ENCODE data around the gene MTA2. TPM values are rescaled to one million over a fixed set of nuclear protein-coding genes. Genes with fewer than 3 reads are reported as not detected.

MTA2 gene
- total and polyA plus RNA-seq, 2 of the 8 experiments (the other 6 are each of a cell fraction or from before 2014, with no cell fraction given): 25.7 to 114 TPM

- no peak overlapping the region for H3K18ac ChIP-seq (ENCODE audit: extremely low read depth, low read length)
- peak overlapping the region in 1 of 4 experiments; percentile 81; a peak in 1 of 7 replicates for H3K9ac ChIP-seq (replicated peaks in 1 of 4; ENCODE audit: extremely low read depth in 1 of 4, low read depth in 3 of 4, low read length in 3 of 4)
- H2BK5ac ChIP-seq (ENCODE audit: low read depth, low read length): 0 out of 2 replicates have a peak overlapping the region, but pooled peaks have one; percentile 35
- no peak overlapping the region for H2AK5ac ChIP-seq (ENCODE audit: low read depth, low read length)
- H4K5ac ChIP-seq (ENCODE audit: insufficient read length, low read depth, low read length): no peak overlapping the region
- peaks cover 0 to 34% of the 10 kb centered on the region in 2 experiments for H3K79me2 ChIP-seq (ENCODE audit: control insufficient read depth in 1 of 2, insufficient read depth in 2 of 2, low read length in 2 of 2)
- POLR2A ChIA-PET (ENCODE audit: partially characterized antibody): interaction anchor here (0.6 to 20.7 kb wide), 15 partner anchors 13 to 231 kb away, joined by 3 to 336 read pairs (median 9); partner anchors contain the start of genes B3GAT3, BSCL2, C11orf98 and CSKMT
- no peak overlapping the region for H2BK12ac ChIP-seq (ENCODE audit: low read depth, low read length)
- no peak overlapping the region for H3K14ac ChIP-seq (ENCODE audit: insufficient read length)
- H2BK120ac ChIP-seq (replicated peaks; ENCODE audit: low read depth, low read length): no peak overlapping the region
- H2BK15ac ChIP-seq (ENCODE audit: low read length): no peak overlapping the region
- no peak overlapping the region for H3K23ac ChIP-seq (ENCODE audit: insufficient read length)
- H3K23me2 ChIP-seq (ENCODE audit: low read depth, low read length): peaks cover 13% of the 10 kb centered on the region
- peaks cover 0 to 16% of the 10 kb centered on the region in 2 experiments for H4K20me1 ChIP-seq (replicated peaks in 1 of 2; ENCODE audit: control insufficient read depth in 1 of 2, insufficient read depth in 2 of 2, low read length in 2 of 2)
- 0 out of 2 replicates have a peak, but pooled peaks cover 4% of the 10 kb centered on the region for H3K79me1 ChIP-seq (ENCODE audit: low read depth, low read length)
- peak overlapping the region; percentile 50 to 93 (median 84); a peak in 5 of 8 replicates for H3K4me3 ChIP-seq (ENCODE audit: extremely low read depth in 1 of 4, insufficient read depth in 2 of 4, low read depth in 3 of 4, low read length in 4 of 4)
- no peak overlapping the region for H3K56ac ChIP-seq (replicated peaks; ENCODE audit: insufficient read length, low read depth, low read length)
- CTCF ChIA-PET (ENCODE audit: partially characterized antibody): interaction anchor here (0.7 to 1.9 kb wide), 9 partner anchors 11 to 180 kb away, joined by 3 to 11 read pairs (median 4); partner anchors contain the start of gene EML3
- DNase-seq (ENCODE audit: low read depth in 1 of 2, low spot score in 2 of 2) (no peak), FAIRE-seq (no peak)
- WGBS, 2 experiments (ENCODE audit: extremely low coverage in 1 of 2, insufficient coverage in 1 of 2, insufficient read length in 1 of 2, insufficient replicate concordance in 2 of 2, low coverage in 1 of 2, low lambda C conversion rate in 2 of 2, missing lambda C conversion rate in 1 of 2): 91% methylated on average over 17 of the region's 17 CpGs; no CpG with 5 or more reads in 1 of the 2 experiments
- H3K27ac ChIP-seq (ENCODE audit: low read depth, low read length): no peak overlapping the region
- peak overlapping the region; percentile 79 to 85 for H3K4me2 ChIP-seq (ENCODE audit: insufficient read depth in 1 of 2, low read depth in 2 of 2, low read length in 2 of 2)
- H2AFZ ChIP-seq (ENCODE audit: low read length): no peak overlapping the region
- H3K36me3 ChIP-seq (ENCODE audit: control insufficient read depth in 2 of 4, insufficient read depth in 4 of 4, low read length in 3 of 4): peaks cover 23 to 41% (median 35%) of the 10 kb centered on the region in 4 experiments
- H4K91ac ChIP-seq (replicated peaks; ENCODE audit: insufficient read length, low read length): no peak overlapping the region
- no peak overlapping the region for H3K4ac ChIP-seq (replicated peaks; ENCODE audit: insufficient read length, low read depth, low read length)
- no peaks in the 10 kb centered on the region for H3K9me3 ChIP-seq (ENCODE audit: insufficient read depth in 2 of 2, low read depth in 1 of 2, low read length in 1 of 2)
- H3K4me1 ChIP-seq (replicated peaks in 1 of 4; ENCODE audit: control insufficient read depth in 3 of 4, insufficient read depth in 4 of 4, low read length in 3 of 4): peaks cover 0 to 11% (median 7%) of the 10 kb centered on the region in 4 experiments; a peak in 4 of 7 replicates
- no peak overlapping the region for H2BK20ac ChIP-seq (ENCODE audit: low read length)
- no peaks in the 10 kb centered on the region for H3K27me3 ChIP-seq (replicated peaks in 1 of 4; ENCODE audit: control insufficient read depth in 3 of 4, extremely low read depth in 1 of 4, insufficient read depth in 3 of 4, low read length in 3 of 4)
- peak overlapping the region; percentile 87 for H4K8ac ChIP-seq (ENCODE audit: extremely low read depth, insufficient read depth, low read length)
- TF ChIP-seq JUN (IDR thresholded peaks at IDR 0.05; ENCODE audit: low read depth, low read length): no peak
- TF ChIP-seq EZH2 (IDR thresholded peaks at IDR 0.05; ENCODE audit: low read depth, low read length, severe bottlenecking): no peak
- no peak for TF ChIP-seq TAF1 (IDR thresholded peaks at IDR 0.05; ENCODE audit: low read depth, low read length)
- TF ChIP-seq BCL11A (IDR thresholded peaks at IDR 0.05; ENCODE audit: low read depth in 2 of 2, low read length in 2 of 2): no peak
- TF ChIP-seq KDM4A (IDR thresholded peaks at IDR 0.05; ENCODE audit: low read depth, low read length, severe bottlenecking): no peak
- TF ChIP-seq SRF (IDR thresholded peaks at IDR 0.05; ENCODE audit: low read depth, low read length): no peak
- TF ChIP-seq SIN3A (conservative IDR thresholded peaks at IDR 0.05 in 1 of 2, IDR thresholded peaks at IDR 0.05 in 1 of 2; ENCODE audit: low read depth in 1 of 2, low read length in 2 of 2): no peak
- TF ChIP-seq TEAD4 (IDR thresholded peaks at IDR 0.05; ENCODE audit: low read depth, low read length): no peak
- no peak for TF ChIP-seq SP2 (IDR thresholded peaks at IDR 0.05; ENCODE audit: low read length)
- no peak for TF ChIP-seq POLR2AphosphoS5 (IDR thresholded peaks at IDR 0.05; ENCODE audit: low read depth, low read length)
- no peak for TF ChIP-seq CTBP2 (IDR thresholded peaks at IDR 0.05; ENCODE audit: borderline replicate concordance, insufficient read depth, insufficient read length, low read length)
- TF ChIP-seq RFX5 (IDR thresholded peaks at IDR 0.05; ENCODE audit: borderline replicate concordance, low read depth, low read length): no peak
- no peak for TF ChIP-seq SUZ12 (IDR thresholded peaks at IDR 0.05; ENCODE audit: low read length)
- no peak for TF ChIP-seq SIX5 (IDR thresholded peaks at IDR 0.05; ENCODE audit: low read depth, low read length)
These were observed 26.5 kb downstream of the MTA2 start for GRCh38 chr11:62575156-62575555.

All from H1 (cell line).